Measurements from ENCODE around the gene CNTN2. TPM values are rescaled to one million over a fixed set of nuclear protein-coding genes. Genes with fewer than 3 reads are reported as not detected.

CNTN2 gene
- total and polyA plus RNA-seq, 4 donors = 0.01 to 0.48 (median 0.07) TPM

DNA sequence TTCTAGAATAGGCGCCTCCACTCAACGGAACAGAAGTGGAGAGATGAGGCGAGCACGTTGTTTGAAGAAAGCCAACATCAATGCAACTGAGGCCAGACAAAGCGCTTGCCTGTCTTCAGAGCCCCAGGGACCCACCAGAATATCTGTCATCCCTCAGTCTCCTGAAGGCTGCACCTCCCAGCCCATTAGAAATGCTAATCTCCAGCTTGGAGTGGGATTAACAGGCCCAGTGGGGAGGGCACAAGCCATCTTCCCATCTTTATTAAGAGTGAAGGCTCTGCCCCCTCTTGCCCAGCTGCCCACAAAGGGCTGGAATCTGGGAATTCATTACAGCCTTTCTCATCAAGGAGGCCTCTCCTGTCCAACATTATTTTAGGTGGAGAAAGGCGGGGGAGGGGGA lies 16.8 kb upstream of the CNTN2 start:
- no peak for ATAC-seq (ENCODE audit: insufficient read depth, low FRiP score)
- WGBS, 2 donors = 75 to 82% methylated on average over 6 of the region's 6 CpGs

DNA sequence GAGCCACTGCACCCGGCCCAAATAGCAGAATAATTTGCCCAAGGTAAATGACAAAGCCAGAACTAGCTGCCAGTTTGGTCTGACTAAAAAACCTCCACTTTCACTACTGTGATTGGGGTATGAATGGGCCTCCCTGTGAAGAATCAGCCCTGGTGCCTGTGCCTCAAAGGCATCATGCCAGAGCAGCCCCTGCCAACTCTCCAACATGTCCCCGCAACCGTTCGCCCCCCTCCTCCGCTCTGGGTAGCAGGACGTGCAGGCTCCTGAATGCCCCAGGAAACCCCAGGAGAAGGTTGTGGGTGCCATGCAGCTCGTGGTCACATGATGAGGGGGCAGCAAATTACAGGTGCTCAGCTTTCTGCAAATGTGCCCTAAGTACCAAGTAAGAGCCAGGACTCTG lies 14.6 kb upstream of the CNTN2 start:
- no peaks in the 10 kb centered on the region for H3K4me1 ChIP-seq (ENCODE audit: control insufficient read depth in 5 of 5, insufficient read depth in 5 of 5, low read length in 5 of 5)
- DNase-seq (no peak), ATAC-seq (ENCODE audit: insufficient read depth, low FRiP score) (no peak)
- no peaks in the 10 kb centered on the region for H3K36me3 ChIP-seq (ENCODE audit: control insufficient read depth in 4 of 4, insufficient read depth in 4 of 4, low read length in 4 of 4)
- TF ChIP-seq, protein P1, sequence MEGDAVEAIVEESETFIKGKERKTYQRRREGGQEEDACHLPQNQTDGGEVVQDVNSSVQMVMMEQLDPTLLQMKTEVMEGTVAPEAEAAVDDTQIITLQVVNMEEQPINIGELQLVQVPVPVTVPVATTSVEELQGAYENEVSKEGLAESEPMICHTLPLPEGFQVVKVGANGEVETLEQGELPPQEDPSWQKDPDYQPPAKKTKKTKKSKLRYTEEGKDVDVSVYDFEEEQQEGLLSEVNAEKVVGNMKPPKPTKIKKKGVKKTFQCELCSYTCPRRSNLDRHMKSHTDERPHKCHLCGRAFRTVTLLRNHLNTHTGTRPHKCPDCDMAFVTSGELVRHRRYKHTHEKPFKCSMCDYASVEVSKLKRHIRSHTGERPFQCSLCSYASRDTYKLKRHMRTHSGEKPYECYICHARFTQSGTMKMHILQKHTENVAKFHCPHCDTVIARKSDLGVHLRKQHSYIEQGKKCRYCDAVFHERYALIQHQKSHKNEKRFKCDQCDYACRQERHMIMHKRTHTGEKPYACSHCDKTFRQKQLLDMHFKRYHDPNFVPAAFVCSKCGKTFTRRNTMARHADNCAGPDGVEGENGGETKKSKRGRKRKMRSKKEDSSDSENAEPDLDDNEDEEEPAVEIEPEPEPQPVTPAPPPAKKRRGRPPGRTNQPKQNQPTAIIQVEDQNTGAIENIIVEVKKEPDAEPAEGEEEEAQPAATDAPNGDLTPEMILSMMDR (IDR thresholded peaks at IDR 0.05; ENCODE audit: control extremely low read depth, extremely low read depth) = no peak
- H3K4me3 ChIP-seq = no peak overlapping the region
- peaks cover 0 to 9% (median 0%) of the 10 kb centered on the region in 3 donors for H3K27me3 ChIP-seq (ENCODE audit: control insufficient read depth in 3 of 3, insufficient read depth in 3 of 3, low read length in 2 of 3)
- peaks cover 0 to 2% (median 0%) of the 10 kb centered on the region in 4 donors for H3K9me3 ChIP-seq (ENCODE audit: control insufficient read depth in 4 of 4, insufficient read depth in 3 of 4, low read length in 3 of 4)
- H3K9ac ChIP-seq (ENCODE audit: insufficient read depth in 1 of 2, low read length in 2 of 2) = no peak overlapping the region
- H3K27ac ChIP-seq (ENCODE audit: low read depth in 1 of 2, low read length in 1 of 2) = no peak overlapping the region
- 67 to 77% methylated on average over 7 of the region's 7 CpGs for WGBS, 2 donors

More for the DNA sequence above, 16.8 kb upstream of the CNTN2 start:
- Histone ChIP-seq H3K9me3 (ENCODE audit: control insufficient read depth in 4 of 4, insufficient read depth in 3 of 4, low read length in 3 of 4) (no peaks in the 10 kb centered on the region), H3K9ac (ENCODE audit: insufficient read depth in 1 of 2, low read length in 2 of 2) (no peak overlapping the region), H3K27me3 (ENCODE audit: control insufficient read depth in 3 of 3, insufficient read depth in 3 of 3, low read length in 2 of 3) (peaks cover 0 to 9% (median 0%) of the 10 kb centered on the region in 3 donors), H3K36me3 (ENCODE audit: control insufficient read depth in 4 of 4, insufficient read depth in 4 of 4, low read length in 4 of 4) (no peaks in the 10 kb centered on the region), H3K27ac (ENCODE audit: low read depth in 1 of 2, low read length in 1 of 2) (no peak overlapping the region), H3K4me1 (ENCODE audit: control insufficient read depth in 5 of 5, insufficient read depth in 5 of 5, low read length in 5 of 5) (no peaks in the 10 kb centered on the region), H3K4me3 (no peak overlapping the region)
- DNase-seq = no peak
- TF ChIP-seq, protein P1 (IDR thresholded peaks at IDR 0.05; ENCODE audit: control extremely low read depth, extremely low read depth) = no peak

DNA sequence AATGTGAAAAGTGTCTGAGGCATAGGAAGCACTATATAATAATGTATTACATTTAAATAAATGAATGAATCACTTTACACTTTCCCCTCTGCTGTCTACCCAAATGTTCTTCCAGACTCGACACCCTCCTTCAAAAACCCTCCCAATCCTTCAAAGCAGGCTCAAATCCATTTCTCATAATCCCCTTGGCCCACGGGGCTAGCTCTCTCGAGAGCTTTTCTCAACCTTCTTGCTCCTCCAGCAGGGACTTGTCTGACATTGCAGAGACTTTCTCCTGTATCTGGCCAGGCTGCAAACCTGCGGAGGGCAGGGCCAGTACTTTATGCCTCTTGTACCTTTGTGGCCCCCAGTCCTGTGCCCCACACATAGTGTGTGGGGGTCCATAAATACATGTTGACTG lies 14.1 kb upstream of the CNTN2 start:
- WGBS, 2 donors = 53 to 72% methylated on average over 4 of the region's 4 CpGs
- peaks cover 0 to 9% (median 0%) of the 10 kb centered on the region in 3 donors for H3K27me3 ChIP-seq (ENCODE audit: control insufficient read depth in 3 of 3, insufficient read depth in 3 of 3, low read length in 2 of 3)
- H3K36me3 ChIP-seq (ENCODE audit: control insufficient read depth in 4 of 4, insufficient read depth in 4 of 4, low read length in 4 of 4) = no peaks in the 10 kb centered on the region
- H3K27ac ChIP-seq (ENCODE audit: low read depth in 1 of 2, low read length in 1 of 2) = no peak overlapping the region
- no peak overlapping the region for H3K4me3 ChIP-seq
- H3K9ac ChIP-seq (ENCODE audit: insufficient read depth in 1 of 2, low read length in 2 of 2) = no peak overlapping the region
- DNase-seq (no peak), ATAC-seq (ENCODE audit: insufficient read depth, low FRiP score) (no peak)
- TF ChIP-seq, protein P1 (IDR thresholded peaks at IDR 0.05; ENCODE audit: control extremely low read depth, extremely low read depth) = no peak
- peaks cover 0 to 2% (median 0%) of the 10 kb centered on the region in 4 donors for H3K9me3 ChIP-seq (ENCODE audit: control insufficient read depth in 4 of 4, insufficient read depth in 3 of 4, low read length in 3 of 4)
- H3K4me1 ChIP-seq (ENCODE audit: control insufficient read depth in 5 of 5, insufficient read depth in 5 of 5, low read length in 5 of 5) = no peaks in the 10 kb centered on the region

DNA sequence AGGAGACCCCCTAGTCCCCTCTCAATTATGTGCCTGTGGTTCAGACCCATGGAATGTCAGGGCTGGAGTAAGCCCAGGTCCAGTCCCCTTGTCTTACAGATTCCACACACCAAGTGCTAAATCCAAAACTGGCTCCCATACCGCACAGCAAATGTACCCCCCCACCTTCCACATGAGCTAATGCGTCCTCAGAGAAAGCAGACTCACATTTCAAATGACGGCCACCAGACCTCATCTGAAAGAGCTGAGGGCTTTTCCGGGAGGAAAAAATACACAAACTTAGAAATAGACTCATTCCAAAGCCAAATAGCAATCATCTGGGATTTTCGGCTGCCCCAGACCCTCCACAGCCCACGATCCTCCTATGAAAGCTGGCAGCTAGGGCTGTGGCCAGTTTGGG lies 12.8 kb upstream of the CNTN2 start:
- peaks cover 0 to 12% (median 0%) of the 10 kb centered on the region in 3 donors for H3K27me3 ChIP-seq (ENCODE audit: control insufficient read depth in 3 of 3, insufficient read depth in 3 of 3, low read length in 2 of 3)
- ATAC-seq (ENCODE audit: insufficient read depth, low FRiP score) (no peak), DNase-seq (no peak)
- TF ChIP-seq, protein P1 (IDR thresholded peaks at IDR 0.05; ENCODE audit: control extremely low read depth, extremely low read depth) = no peak
- no peaks in the 10 kb centered on the region for H3K4me1 ChIP-seq (ENCODE audit: control insufficient read depth in 5 of 5, insufficient read depth in 5 of 5, low read length in 5 of 5)
- no peak overlapping the region for H3K9ac ChIP-seq (ENCODE audit: insufficient read depth in 1 of 2, low read length in 2 of 2)
- no peak overlapping the region for H3K4me3 ChIP-seq
- no peak overlapping the region for H3K27ac ChIP-seq (ENCODE audit: low read depth in 1 of 2, low read length in 1 of 2)
- H3K36me3 ChIP-seq (ENCODE audit: control insufficient read depth in 4 of 4, insufficient read depth in 4 of 4, low read length in 4 of 4) = no peaks in the 10 kb centered on the region
- peaks cover 0 to 2% (median 0%) of the 10 kb centered on the region in 4 donors for H3K9me3 ChIP-seq (ENCODE audit: control insufficient read depth in 4 of 4, insufficient read depth in 3 of 4, low read length in 3 of 4)
- WGBS, 2 donors = 75 to 90% methylated on average over 6 of the region's 6 CpGs

All from lung (tissue), 12 donors.